ENCODE results near the gene LPP. TPM values are rescaled to one million over a fixed set of nuclear protein-coding genes. Genes with fewer than 3 reads are reported as not detected.

LPP gene
- total RNA-seq, 1 donor = 92.1 TPM

- no peak for DNase-seq (ENCODE audit: low read depth)
- H3K4me3 ChIP-seq (ENCODE audit: low read depth, low read length) = no peak overlapping the region
- TF ChIP-seq CTCF (IDR thresholded peaks at IDR 0.05; ENCODE audit: insufficient read depth, low read length) = no peak
These were observed 16.8 kb downstream of the LPP start for GRCh38 chr3:188170461-188171459.

- DNase-seq (ENCODE audit: low read depth) = peak; percentile 46
- no peak overlapping the region for H3K4me3 ChIP-seq (ENCODE audit: low read depth, low read length)
- no peak for TF ChIP-seq CTCF (IDR thresholded peaks at IDR 0.05; ENCODE audit: insufficient read depth, low read length)
These were observed 17.9 kb downstream of the LPP start for GRCh38 chr3:188171682-188172467.

- H3K4me3 ChIP-seq (ENCODE audit: low read depth, low read length) = no peak overlapping the region
- DNase-seq (ENCODE audit: low read depth) = no peak
- TF ChIP-seq CTCF (IDR thresholded peaks at IDR 0.05; ENCODE audit: insufficient read depth, low read length) = no peak
These were observed 20.5 kb downstream of the LPP start for GRCh38 chr3:188174317-188175044.

GRCh38 chr3:188176476-188176875 is 22.5 kb downstream of the LPP start:
- no peak overlapping the region for H3K4me3 ChIP-seq (ENCODE audit: low read depth, low read length)
- TF ChIP-seq CTCF (IDR thresholded peaks at IDR 0.05; ENCODE audit: insufficient read depth, low read length) = no peak
- DNase-seq (ENCODE audit: low read depth) = no peak

GRCh38 chr3:188176884-188177283 is 22.9 kb downstream of the LPP start:
- H3K4me3 ChIP-seq (ENCODE audit: low read depth, low read length) = no peak overlapping the region

More at GRCh38 chr3:188176884-188177283, 22.9 kb downstream of the LPP start:
- no peak for TF ChIP-seq CTCF (IDR thresholded peaks at IDR 0.05; ENCODE audit: insufficient read depth, low read length)
- DNase-seq (ENCODE audit: low read depth) = no peak

Measured in fibroblast of the aortic adventitia (primary cell).